Neural cell (in vitro differentiated cells): ENCODE measurements around the gene RAB11FIP3.

ENCODE experiments used
- EZH2 ChIP-seq: fragments of 200-600, 300-800 bp; shearing (Covaris generic), sonication (generic); IDR thresholded peaks from 2 replicates; pipeline ENCODE4 v1.6.1; 2014; ENCODE audit warnings: antibody characterized with exemption, low read length, borderline replicate concordance, mild to moderate bottlenecking; ENCODE audit not compliant: insufficient read depth, poor library complexity, severe bottlenecking
- RAD21 ChIP-seq: fragments of 450-650 bp; conservative IDR thresholded peaks from 2 replicates; pipeline ENCODE4 v1.6.1; 2014; ENCODE audit warnings: antibody characterized with exemption, mild to moderate bottlenecking, moderate library complexity
- TF ChIP-seq, protein P1 (sequence below): fragments of 450-650 bp; IDR thresholded peaks from 2 replicates; pipeline ENCODE4 v1.5.1; 2014; ENCODE audit warnings: antibody characterized with exemption, mild to moderate bottlenecking, moderate library complexity; ENCODE audit not compliant: poor library complexity, severe bottlenecking
- TF ChIP-seq, protein P2 (sequence below): IDR thresholded peaks from 2 replicates; pipeline ENCODE4 v1.6.1; 2012; ENCODE audit warnings: borderline replicate concordance

DNA sequence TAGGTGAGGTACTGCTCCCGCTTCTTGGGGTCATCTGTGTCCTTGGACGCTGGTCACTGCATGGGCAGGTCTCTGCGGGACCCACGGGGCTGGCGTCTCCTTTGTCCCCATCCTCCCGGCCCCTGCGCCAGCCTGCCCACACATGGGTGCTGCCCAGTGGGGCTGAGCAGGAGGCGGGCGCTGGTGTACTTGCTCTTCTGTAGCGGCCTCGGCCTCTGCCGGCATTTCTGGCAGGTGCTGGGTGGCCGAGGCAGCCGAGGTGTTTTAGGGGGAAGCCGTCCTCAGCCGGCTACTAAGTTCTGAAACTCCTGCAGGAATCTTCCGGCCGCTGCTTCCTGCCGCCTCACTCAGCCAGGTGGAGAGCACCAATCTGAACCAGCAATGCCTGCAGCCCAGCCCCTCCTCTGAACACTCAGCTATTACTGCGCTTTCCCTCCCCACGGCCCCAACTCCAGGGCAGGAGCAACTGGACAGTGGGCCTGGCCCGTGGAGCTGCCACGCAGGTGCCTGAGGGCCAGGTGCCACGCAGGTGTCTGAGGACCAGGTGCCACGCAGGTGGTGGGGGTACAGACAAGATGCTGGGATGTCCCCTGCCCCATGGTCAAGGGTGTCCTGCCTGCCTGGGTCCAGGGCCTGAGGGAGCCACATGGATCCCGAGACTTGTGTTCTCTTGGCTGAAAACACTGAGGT lies 13.7 kb upstream of the RAB11FIP3 start:
- TF ChIP-seq, protein P1, sequence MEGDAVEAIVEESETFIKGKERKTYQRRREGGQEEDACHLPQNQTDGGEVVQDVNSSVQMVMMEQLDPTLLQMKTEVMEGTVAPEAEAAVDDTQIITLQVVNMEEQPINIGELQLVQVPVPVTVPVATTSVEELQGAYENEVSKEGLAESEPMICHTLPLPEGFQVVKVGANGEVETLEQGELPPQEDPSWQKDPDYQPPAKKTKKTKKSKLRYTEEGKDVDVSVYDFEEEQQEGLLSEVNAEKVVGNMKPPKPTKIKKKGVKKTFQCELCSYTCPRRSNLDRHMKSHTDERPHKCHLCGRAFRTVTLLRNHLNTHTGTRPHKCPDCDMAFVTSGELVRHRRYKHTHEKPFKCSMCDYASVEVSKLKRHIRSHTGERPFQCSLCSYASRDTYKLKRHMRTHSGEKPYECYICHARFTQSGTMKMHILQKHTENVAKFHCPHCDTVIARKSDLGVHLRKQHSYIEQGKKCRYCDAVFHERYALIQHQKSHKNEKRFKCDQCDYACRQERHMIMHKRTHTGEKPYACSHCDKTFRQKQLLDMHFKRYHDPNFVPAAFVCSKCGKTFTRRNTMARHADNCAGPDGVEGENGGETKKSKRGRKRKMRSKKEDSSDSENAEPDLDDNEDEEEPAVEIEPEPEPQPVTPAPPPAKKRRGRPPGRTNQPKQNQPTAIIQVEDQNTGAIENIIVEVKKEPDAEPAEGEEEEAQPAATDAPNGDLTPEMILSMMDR = no peak
- TF ChIP-seq, protein P2, sequence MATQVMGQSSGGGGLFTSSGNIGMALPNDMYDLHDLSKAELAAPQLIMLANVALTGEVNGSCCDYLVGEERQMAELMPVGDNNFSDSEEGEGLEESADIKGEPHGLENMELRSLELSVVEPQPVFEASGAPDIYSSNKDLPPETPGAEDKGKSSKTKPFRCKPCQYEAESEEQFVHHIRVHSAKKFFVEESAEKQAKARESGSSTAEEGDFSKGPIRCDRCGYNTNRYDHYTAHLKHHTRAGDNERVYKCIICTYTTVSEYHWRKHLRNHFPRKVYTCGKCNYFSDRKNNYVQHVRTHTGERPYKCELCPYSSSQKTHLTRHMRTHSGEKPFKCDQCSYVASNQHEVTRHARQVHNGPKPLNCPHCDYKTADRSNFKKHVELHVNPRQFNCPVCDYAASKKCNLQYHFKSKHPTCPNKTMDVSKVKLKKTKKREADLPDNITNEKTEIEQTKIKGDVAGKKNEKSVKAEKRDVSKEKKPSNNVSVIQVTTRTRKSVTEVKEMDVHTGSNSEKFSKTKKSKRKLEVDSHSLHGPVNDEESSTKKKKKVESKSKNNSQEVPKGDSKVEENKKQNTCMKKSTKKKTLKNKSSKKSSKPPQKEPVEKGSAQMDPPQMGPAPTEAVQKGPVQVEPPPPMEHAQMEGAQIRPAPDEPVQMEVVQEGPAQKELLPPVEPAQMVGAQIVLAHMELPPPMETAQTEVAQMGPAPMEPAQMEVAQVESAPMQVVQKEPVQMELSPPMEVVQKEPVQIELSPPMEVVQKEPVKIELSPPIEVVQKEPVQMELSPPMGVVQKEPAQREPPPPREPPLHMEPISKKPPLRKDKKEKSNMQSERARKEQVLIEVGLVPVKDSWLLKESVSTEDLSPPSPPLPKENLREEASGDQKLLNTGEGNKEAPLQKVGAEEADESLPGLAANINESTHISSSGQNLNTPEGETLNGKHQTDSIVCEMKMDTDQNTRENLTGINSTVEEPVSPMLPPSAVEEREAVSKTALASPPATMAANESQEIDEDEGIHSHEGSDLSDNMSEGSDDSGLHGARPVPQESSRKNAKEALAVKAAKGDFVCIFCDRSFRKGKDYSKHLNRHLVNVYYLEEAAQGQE = no peak
- TF ChIP-seq RAD21 (no peak), EZH2 (no peak)
